Gastroesophageal sphincter (tissue), 4 donors: ENCODE data around the gene RBMS2. TPM values are rescaled to one million over a fixed set of nuclear protein-coding genes. Genes with fewer than 3 reads are reported as not detected.

Experiments used
- ATAC-seq: fragments of 150-250 bp; one replicate; pipeline ENCODE4 v1.9.1; 2016; ENCODE audit warnings: mild to moderate bottlenecking, moderate library complexity
- H3K27ac ChIP-seq, 4 donors: fragments of 200-600 bp; sonication (generic) in 3 of 4; 1 replicate in 3 of 4; 2 replicates in 1 of 4; pipeline ENCODE4 v1.5.1; 2016 to 2019
- H3K27me3 ChIP-seq: fragments of 200-600 bp; sonication (generic); one replicate; pipeline ENCODE4 v1.5.1; 2019
- H3K36me3 ChIP-seq, 2 donors: fragments of 200-600 bp; sonication (generic); one replicate each; pipeline ENCODE4 v1.5.1; 2019; ENCODE audit warnings: control low read depth in 1 of 2
- H3K4me1 ChIP-seq, 3 donors: fragments of 200-600 bp; sonication (generic); 1 replicate in 2 of 3; 2 replicates in 1 of 3; pipeline ENCODE4 v1.5.1; 2016 to 2019; ENCODE audit warnings: control low read depth in 2 of 3
- H3K4me3 ChIP-seq, 2 donors: fragments of 200-600 bp; sonication (generic); one replicate each; pipeline ENCODE4 v1.5.1; 2019; ENCODE audit warnings: mild to moderate bottlenecking in 1 of 2, moderate library complexity in 1 of 2
- H3K9me3 ChIP-seq, 3 donors: fragments of 200-600 bp; sonication (generic); one replicate each; pipeline ENCODE4 v1.5.1; 2017 to 2019; ENCODE audit warnings: control low read depth in 2 of 3
- CTCF ChIP-seq, 4 experiments: fragments of 200-600 bp in 2 of 4; fragments of 450-650 bp in 2 of 4; sonication (generic) in 1 of 4; IDR thresholded peaks; one replicate each; pipeline ENCODE4 v1.5.1; 2017 to 2019; ENCODE audit warnings: antibody characterized with exemption in 4 of 4, mild to moderate bottlenecking in 2 of 4, moderate library complexity in 2 of 4
- EP300 ChIP-seq: sonication (generic); formaldehyde crosslinking; IDR thresholded peaks from one replicate; pipeline ENCODE4 v1.6.1; 2017; ENCODE audit warnings: antibody characterized with exemption, mild to moderate bottlenecking
- POLR2A ChIP-seq, 2 donors: fragments of 450-650 bp; IDR thresholded peaks; one replicate each; pipeline ENCODE4 v1.6.1; 2017; ENCODE audit warnings: antibody characterized with exemption in 2 of 2, mild to moderate bottlenecking in 2 of 2, moderate library complexity in 1 of 2
- POLR2AphosphoS5 ChIP-seq: sonication (generic); formaldehyde crosslinking; IDR thresholded peaks from one replicate; pipeline ENCODE4 v1.6.1; 2017; ENCODE audit warnings: antibody characterized with exemption
- WGBS, 2 donors: methylation state at CpG; one replicate each; pipeline ENCODE4 v1.1.5; 2018; ENCODE audit warnings: low coverage in 1 of 2; 5-methylcytosine and 5-hydroxymethylcytosine counted together
- total RNA-seq, 4 donors: library from RNA; depleted of rRNA; stranded (reverse); fragments of >200 nt; gene quantifications; one replicate each; pipeline ENCODE4 v1.1.0, GENCODE V29; 2016

Gene RBMS2
- total RNA-seq, 4 donors from 2014 or later: 25.4 to 50.2 (median 31.8) TPM

GRCh38 chr12:56634242-56634836 lies 112.7 kb downstream of the RBMS2 start:
- Histone ChIP-seq H3K9me3 (no peaks in the 10 kb centered on the region), H3K4me3 (peak overlapping the region; percentile 65 to 83), H3K27me3 (no peaks in the 10 kb centered on the region), H3K36me3 (peaks cover 0 to 18% of the 10 kb centered on the region in 2 donors), H3K27ac (peak overlapping the region; percentile 90 to 98 (median 94)), H3K4me1 (peaks cover 9 to 70% (median 41%) of the 10 kb centered on the region in 3 donors)
- 0 to 2% methylated on average over 16 to 21 of the region's 27 CpGs for WGBS, 2 donors
- no peak for ATAC-seq
- TF ChIP-seq EP300: no peak
- TF ChIP-seq POLR2AphosphoS5: no peak
- TF ChIP-seq CTCF (IDR thresholded peaks at IDR 0.05): no peak
- no peak for TF ChIP-seq POLR2A (IDR thresholded peaks at IDR 0.05)

- no peaks in the 10 kb centered on the region for H3K27me3 ChIP-seq
- WGBS, 2 donors: 0% methylated on average over 4 to 19 of the region's 47 CpGs
- peaks cover 0 to 26% of the 10 kb centered on the region in 2 donors for H3K36me3 ChIP-seq
- no peaks in the 10 kb centered on the region for H3K9me3 ChIP-seq
- peak; percentile 34 for ATAC-seq
- peaks cover 9 to 77% (median 41%) of the 10 kb centered on the region in 3 donors for H3K4me1 ChIP-seq
- H3K4me3 ChIP-seq: peak overlapping the region; percentile 65 to 83
- peak overlapping the region; percentile 90 to 98 (median 94) for H3K27ac ChIP-seq
- TF ChIP-seq EP300 (no peak), POLR2AphosphoS5 (peak; percentile 58), POLR2A (IDR thresholded peaks at IDR 0.05) (peak; percentile 45 to 46), CTCF (IDR thresholded peaks at IDR 0.05) (peak in 3 of 4 experiments; percentile 48 to 57 (median 56))
Observed at GRCh38 chr12:56634837-56635791, 113.5 kb downstream of the RBMS2 start.

GRCh38 chr12:56635806-56636674 lies 114.4 kb downstream of the RBMS2 start:
- Histone ChIP-seq H3K36me3 (peaks cover 0 to 35% of the 10 kb centered on the region in 2 donors), H3K4me1 (peaks cover 9 to 77% (median 34%) of the 10 kb centered on the region in 3 donors), H3K27me3 (no peaks in the 10 kb centered on the region), H3K9me3 (no peaks in the 10 kb centered on the region), H3K4me3 (peak overlapping the region; percentile 65 to 83), H3K27ac (peak overlapping the region; percentile 90 to 98 (median 94))
- TF ChIP-seq POLR2AphosphoS5: peak; percentile 82
- no peak for TF ChIP-seq EP300
- TF ChIP-seq POLR2A (IDR thresholded peaks at IDR 0.05): peak; percentile 37 to 43
- WGBS, 2 donors: 0 to 1% methylated on average over 8 to 9 of the region's 20 CpGs
- ATAC-seq: peak; percentile 83

- peak overlapping the region; percentile 65 to 83 for H3K4me3 ChIP-seq
- WGBS, 2 donors: 0 to 1% methylated on average over 6 to 7 of the region's 12 CpGs
- peaks cover 9 to 77% (median 25%) of the 10 kb centered on the region in 3 donors for H3K4me1 ChIP-seq
- H3K27ac ChIP-seq: peak overlapping the region; percentile 90 to 98 (median 94)
- peaks cover 0 to 44% of the 10 kb centered on the region in 2 donors for H3K36me3 ChIP-seq
- no peaks in the 10 kb centered on the region for H3K27me3 ChIP-seq
- H3K9me3 ChIP-seq: no peaks in the 10 kb centered on the region
- peak; percentile 21 to 74 (median 56) for TF ChIP-seq CTCF (IDR thresholded peaks at IDR 0.05)
- no peak for TF ChIP-seq EP300
- TF ChIP-seq POLR2AphosphoS5: peak; percentile 90
- TF ChIP-seq POLR2A (IDR thresholded peaks at IDR 0.05): no peak
- ATAC-seq: peak; percentile 92
Observed at GRCh38 chr12:56636675-56637540, 115.3 kb downstream of the RBMS2 start.
